AG04450 (cell line): ENCODE data around the gene JMJD8. TPM values are rescaled to one million over a fixed set of nuclear protein-coding genes. Genes with fewer than 3 reads are reported as not detected.
"Not testable (repeated sequence)": the region's sequence is repeated elsewhere in the genome, so short reads cannot be mapped to it uniquely, and the experiment has no call there.

Source experiments
- CTCF ChIA-PET: fragments of 300-600, 350-600 bp; formaldehyde crosslinking; extraction: SDS; loops from one replicate; lab custom pipeline; 2022; ENCODE audit warnings: antibody characterized with exemption, inconsistent platforms; lab: Charles Lee
- POLR2A ChIA-PET: fragments of 350-600 bp; formaldehyde crosslinking; extraction: SDS; loops from one replicate; lab custom pipeline; 2021; ENCODE audit warnings: antibody characterized with exemption, inconsistent platforms; lab: Yijun Ruan, JAX
- DNase-seq: peaks from one replicate; pipeline ENCODE4 v3.0.0-alpha.2; 2011; ENCODE audit warnings: low read depth, low spot score
- H3K27ac ChIP-seq: one replicate; pipeline ENCODE4 v1.5.1; 2012; ENCODE audit warnings: low read depth, low read length, control low read depth
- H3K27me3 ChIP-seq: one replicate; pipeline ENCODE4 v1.6.0; 2012; ENCODE audit warnings: low read length; ENCODE audit not compliant: control insufficient read depth, insufficient read depth
- H3K4me3 ChIP-seq: 2 replicates; pipeline ENCODE4 v1.5.1; 2011; ENCODE audit warnings: mild to moderate bottlenecking, low read depth, low read length, control low read depth
- H3K9me3 ChIP-seq: 2 replicates; pipeline ENCODE4 v1.5.1; 2012; ENCODE audit warnings: low read length; ENCODE audit not compliant: control insufficient read depth, insufficient read depth
- polyA plus RNA-seq: library from polyadenylated mRNA; depleted of rRNA; stranded (reverse); fragments of >200 nt; gene quantifications from 2 replicates; pipeline ENCODE4 v1.2.3, GENCODE V29; 2011
- TF ChIP-seq, protein P1 (sequence below): IDR thresholded peaks from 2 replicates; pipeline ENCODE4 v1.5.1; 2011; ENCODE audit warnings: low read depth, low read length, control low read depth, inconsistent platforms

Gene JMJD8
- polyA plus RNA-seq, 1 experiment = 33.1 TPM

DNA sequence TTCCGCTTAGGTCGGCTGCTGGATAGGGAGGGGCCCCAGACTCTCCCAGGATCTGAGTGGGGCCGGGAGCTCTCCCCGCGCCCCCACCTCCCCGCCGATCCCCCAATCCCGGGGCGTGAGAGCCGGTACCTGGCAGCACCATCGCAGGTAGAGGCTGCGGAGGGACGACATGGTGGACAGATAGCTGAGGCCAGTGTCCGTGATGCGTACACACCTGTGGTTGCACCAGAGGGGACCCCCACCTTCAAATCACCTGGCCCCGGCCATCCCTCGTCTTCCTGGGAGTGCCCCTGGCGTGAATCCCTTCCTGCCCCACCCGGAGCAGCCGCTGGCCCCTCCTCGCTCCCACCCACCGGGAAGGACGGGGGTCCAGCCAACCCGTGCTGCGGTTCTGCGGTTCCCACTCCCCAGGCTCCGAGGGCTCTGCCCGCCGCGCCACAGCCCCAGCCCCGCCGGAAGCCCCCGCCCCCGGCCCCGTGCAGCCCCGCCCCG lies 10.8 kb upstream of the JMJD8 start:
- Histone ChIP-seq H3K4me3 (no peak overlapping the region), H3K9me3 (peaks cover 3% of the 10 kb centered on the region; the same call in 1 of the 2 replicates), H3K27me3 (peaks cover 42% of the 10 kb centered on the region), H3K27ac (no peak overlapping the region)
- DNase-seq = no peak
- ChIA-PET CTCF (no interaction called here), POLR2A (no interaction called here)
- TF ChIP-seq, protein P1, sequence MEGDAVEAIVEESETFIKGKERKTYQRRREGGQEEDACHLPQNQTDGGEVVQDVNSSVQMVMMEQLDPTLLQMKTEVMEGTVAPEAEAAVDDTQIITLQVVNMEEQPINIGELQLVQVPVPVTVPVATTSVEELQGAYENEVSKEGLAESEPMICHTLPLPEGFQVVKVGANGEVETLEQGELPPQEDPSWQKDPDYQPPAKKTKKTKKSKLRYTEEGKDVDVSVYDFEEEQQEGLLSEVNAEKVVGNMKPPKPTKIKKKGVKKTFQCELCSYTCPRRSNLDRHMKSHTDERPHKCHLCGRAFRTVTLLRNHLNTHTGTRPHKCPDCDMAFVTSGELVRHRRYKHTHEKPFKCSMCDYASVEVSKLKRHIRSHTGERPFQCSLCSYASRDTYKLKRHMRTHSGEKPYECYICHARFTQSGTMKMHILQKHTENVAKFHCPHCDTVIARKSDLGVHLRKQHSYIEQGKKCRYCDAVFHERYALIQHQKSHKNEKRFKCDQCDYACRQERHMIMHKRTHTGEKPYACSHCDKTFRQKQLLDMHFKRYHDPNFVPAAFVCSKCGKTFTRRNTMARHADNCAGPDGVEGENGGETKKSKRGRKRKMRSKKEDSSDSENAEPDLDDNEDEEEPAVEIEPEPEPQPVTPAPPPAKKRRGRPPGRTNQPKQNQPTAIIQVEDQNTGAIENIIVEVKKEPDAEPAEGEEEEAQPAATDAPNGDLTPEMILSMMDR = no peak

DNA sequence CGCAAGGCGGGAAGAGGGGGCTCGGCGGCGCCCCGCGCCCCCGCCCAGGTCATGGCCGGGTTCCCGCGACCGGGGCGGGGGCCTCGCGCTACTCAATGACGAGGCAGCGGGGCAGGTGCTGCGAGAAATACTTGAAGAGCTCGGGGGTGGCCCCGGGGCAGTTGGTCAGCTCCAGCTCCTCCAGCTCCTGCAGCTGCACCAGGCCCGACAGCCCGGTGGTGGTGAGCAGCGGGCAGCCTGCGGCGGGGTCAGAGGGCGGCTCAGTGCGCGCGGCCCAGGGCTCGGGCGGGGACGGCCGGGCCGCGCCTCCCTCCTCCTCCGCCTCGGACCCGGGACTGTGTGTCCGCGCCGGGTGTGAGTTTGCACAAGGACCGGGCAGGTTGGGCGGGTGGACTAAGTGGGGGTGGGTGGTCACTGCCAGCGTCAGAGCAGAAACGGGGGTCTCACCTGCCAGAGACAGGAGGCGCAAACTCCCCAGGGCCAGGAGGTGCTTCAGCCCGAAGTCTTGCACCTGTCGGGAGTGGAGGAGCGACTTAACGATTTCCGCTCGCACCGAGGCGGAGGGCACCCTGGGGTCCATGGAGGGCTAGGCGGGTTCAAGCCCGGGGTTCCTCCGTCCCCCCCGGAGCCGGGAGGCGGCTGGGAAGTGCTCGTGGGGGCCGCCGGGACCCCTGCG lies 10.2 kb upstream of the JMJD8 start:
- DNase-seq = no peak
- ChIA-PET CTCF (no interaction called here), POLR2A (no interaction called here)
- Histone ChIP-seq H3K4me3 (no peak overlapping the region), H3K9me3 (peaks cover 3% of the 10 kb centered on the region; the same call in 1 of the 2 replicates), H3K27me3 (peaks cover 42% of the 10 kb centered on the region), H3K27ac (no peak overlapping the region)
- TF ChIP-seq, protein P1 = no peak

DNA sequence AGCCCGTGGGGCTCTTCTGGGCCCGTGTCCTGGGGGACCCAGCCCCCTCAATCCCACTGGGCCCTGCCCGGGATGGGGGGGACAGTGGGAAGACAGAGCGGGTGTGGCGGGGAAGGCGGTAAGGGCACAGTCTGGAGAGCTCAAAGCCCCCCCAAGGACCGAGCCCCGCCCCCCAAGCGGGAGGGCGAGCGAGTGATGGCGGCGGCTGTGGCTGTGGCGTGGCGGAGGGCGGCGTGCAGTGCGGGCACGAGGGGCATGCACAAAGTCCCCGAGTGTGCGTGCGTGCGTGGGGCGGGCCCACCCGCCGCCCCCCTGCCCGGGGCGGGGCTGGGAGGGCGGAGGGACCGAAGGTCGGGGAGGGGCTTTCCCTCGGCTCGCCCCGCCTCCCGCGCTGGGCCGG lies 9.6 kb upstream of the JMJD8 start:
- no peak for DNase-seq
- H3K4me3 ChIP-seq = no peak overlapping the region
- peaks cover 3% of the 10 kb centered on the region; the same call in 1 of the 2 replicates for H3K9me3 ChIP-seq
- TF ChIP-seq, protein P1 = no peak
- ChIA-PET POLR2A (no interaction called here), CTCF (no interaction called here)
- peaks cover 36% of the 10 kb centered on the region for H3K27me3 ChIP-seq
- H3K27ac ChIP-seq = no peak overlapping the region

DNA sequence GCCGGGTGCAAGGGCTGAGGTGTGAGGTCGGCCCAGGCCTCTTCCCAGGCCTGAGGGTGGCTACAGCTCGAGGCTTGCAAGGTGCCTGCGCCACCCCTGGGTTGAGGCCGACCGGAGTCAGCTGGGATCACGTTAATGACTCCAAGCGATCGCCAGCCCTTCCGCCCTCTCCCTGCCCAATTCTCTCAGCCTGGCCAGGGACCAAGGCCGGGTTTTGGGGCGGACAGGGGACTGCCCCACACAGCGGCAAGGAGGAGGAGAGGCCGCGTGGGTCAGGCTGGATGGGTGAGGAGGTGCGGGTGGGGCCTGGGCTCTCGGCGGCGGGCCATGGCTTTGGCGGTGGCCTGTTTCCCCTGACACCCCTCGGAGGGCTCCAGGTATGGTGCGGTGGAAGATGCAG lies 9.2 kb upstream of the JMJD8 start:
- Histone ChIP-seq H3K4me3 (no peak overlapping the region), H3K27ac (no peak overlapping the region), H3K27me3 (peaks cover 36% of the 10 kb centered on the region), H3K9me3 (peaks cover 3% of the 10 kb centered on the region; the same call in 1 of the 2 replicates)
- POLR2A ChIA-PET = no interaction called here
- TF ChIP-seq, protein P1 = no peak
- no peak for DNase-seq
- CTCF ChIA-PET = no interaction called here

DNA sequence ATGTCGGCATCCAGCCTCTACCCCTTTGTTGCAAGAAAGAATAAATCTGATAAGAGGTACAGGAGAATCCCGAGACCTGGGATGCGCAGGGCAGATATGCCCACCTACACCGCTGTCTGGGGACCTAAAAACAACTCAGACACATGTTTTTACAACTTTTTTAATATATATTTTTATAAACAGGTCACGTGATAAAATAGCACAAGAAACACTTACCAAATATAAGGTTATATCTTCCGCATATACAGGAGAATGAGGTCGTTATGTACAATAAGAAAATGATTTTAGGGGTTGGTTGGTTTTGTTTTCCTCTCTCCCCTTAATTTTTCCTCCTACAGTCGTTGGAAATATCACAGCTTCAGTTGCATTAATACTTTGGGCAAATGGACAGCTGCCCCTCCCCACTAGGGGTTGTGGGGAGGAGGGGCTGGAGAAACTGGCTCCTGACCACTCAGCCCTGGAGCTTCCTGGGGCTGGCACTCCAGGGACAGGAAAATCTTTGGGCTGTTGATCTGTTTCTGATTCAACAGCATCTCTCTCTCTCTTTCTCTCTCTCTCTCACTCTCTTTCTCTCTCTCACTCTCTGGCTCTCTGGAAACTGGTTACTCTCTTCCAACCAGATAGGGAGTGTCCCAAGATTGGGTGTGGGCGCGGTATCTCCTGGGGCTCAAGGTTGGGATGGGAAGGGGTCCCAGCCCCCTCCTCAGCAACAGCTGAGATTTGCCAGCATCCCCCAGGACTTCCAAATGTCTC lies 8.4 kb upstream of the JMJD8 start:
- Histone ChIP-seq H3K27ac (no peak overlapping the region), H3K4me3 (no peak overlapping the region), H3K27me3 (peaks cover 36% of the 10 kb centered on the region), H3K9me3 (peaks cover 3% of the 10 kb centered on the region; the same call in 1 of the 2 replicates)
- DNase-seq = no peak
- TF ChIP-seq, protein P1 = no peak
- ChIA-PET POLR2A (no interaction called here), CTCF (interaction anchor here (0.6 kb wide), 1 partner anchor 24 kb away, joined by 3 read pairs; the partner anchor contains the start of gene RHOT2)

DNA sequence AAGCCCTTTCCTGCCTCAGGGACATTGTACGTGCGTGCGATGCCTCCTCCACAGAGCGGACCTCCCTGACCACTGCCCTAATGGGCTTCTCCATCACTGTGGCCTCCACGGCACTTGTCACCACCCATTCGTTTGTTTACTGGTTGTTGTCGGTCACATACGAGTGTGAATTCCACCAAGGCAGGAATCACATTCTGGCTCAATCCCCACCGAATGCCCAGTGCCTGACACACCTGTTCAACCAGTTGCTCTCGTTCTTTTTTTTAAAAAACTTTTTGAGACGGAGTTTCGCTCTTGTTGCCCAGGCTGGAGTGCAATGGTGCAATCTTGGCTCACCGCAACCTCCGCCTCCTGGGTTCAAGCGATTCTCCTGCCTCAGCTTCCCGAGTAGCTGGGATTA lies 7.1 kb upstream of the JMJD8 start:
- POLR2A ChIA-PET = interaction anchor here (0.8 kb wide), 1 partner anchor 33 kb away, joined by 5 read pairs; no protein-coding TSS in a partner anchor
- DNase-seq, H3K4me3 ChIP-seq, CTCF ChIA-PET, H3K9me3 ChIP-seq, H3K27ac ChIP-seq: not testable (repeated sequence)
- peaks cover 36% of the 10 kb centered on the region for H3K27me3 ChIP-seq
